DND-41 (cell line): ENCODE data around the gene WFS1.

Source experiments
- ATAC-seq: fragments of 200-7000 bp; cut with Tn5 transposase; 3 replicates; pipeline ENCODE4 v1.9.1; 2021; ENCODE audit warnings: low read depth; ENCODE audit not compliant: insufficient read depth
- DNase-seq: peaks from one replicate; pipeline ENCODE4 v3.0.0-alpha.2; 2020
- H2AFZ ChIP-seq: 2 replicates; pipeline ENCODE4 v1.6.0; 2012; ENCODE audit warnings: low read depth, low read length
- H3K27ac ChIP-seq: 2 replicates; pipeline ENCODE4 v1.5.1; 2012; ENCODE audit warnings: low read length, inconsistent platforms
- H3K27me3 ChIP-seq: fragments of 200-600 bp; sonication (generic); 2 replicates; pipeline ENCODE4 v1.6.0; 2012; ENCODE audit warnings: low read length, mild to moderate bottlenecking, inconsistent platforms; ENCODE audit not compliant: insufficient read depth, poor library complexity
- H3K36me3 ChIP-seq: 2 replicates; pipeline ENCODE4 v1.5.1; 2012; ENCODE audit warnings: low read length, inconsistent platforms; ENCODE audit not compliant: insufficient read depth
- H3K4me1 ChIP-seq: 2 replicates; pipeline ENCODE4 v1.5.1; 2012; ENCODE audit warnings: mild to moderate bottlenecking, low read length; ENCODE audit not compliant: insufficient read depth
- H3K4me2 ChIP-seq: 2 replicates; pipeline ENCODE4 v1.6.0; 2012; ENCODE audit warnings: mild to moderate bottlenecking, moderate library complexity, low read length, inconsistent platforms; ENCODE audit not compliant: insufficient read depth
- H3K4me3 ChIP-seq, 2 experiments: fragments of 200-600 bp in 1 of 2; shearing (Covaris generic) in 1 of 2; 2 replicates each; pipeline ENCODE4 v1.5.1; 2012 to 2016; ENCODE audit warnings: inconsistent platforms in 2 of 2, low read length in 2 of 2, mild to moderate bottlenecking in 2 of 2, low read depth in 1 of 2, moderate library complexity in 1 of 2
- H3K79me2 ChIP-seq: 2 replicates; pipeline ENCODE4 v1.6.0; 2012; ENCODE audit warnings: low read length, inconsistent platforms; ENCODE audit not compliant: insufficient read depth
- H3K9ac ChIP-seq: 2 replicates; pipeline ENCODE4 v1.6.0; 2012; ENCODE audit warnings: low read depth, mild to moderate bottlenecking, inconsistent platforms, low read length, moderate library complexity
- H3K9me3 ChIP-seq: 2 replicates; pipeline ENCODE4 v1.5.1; 2012; ENCODE audit warnings: low read length, moderate library complexity, mild to moderate bottlenecking, inconsistent platforms; ENCODE audit not compliant: insufficient read depth, severe bottlenecking
- H4K20me1 ChIP-seq: 2 replicates; pipeline ENCODE4 v1.6.0; 2012; ENCODE audit warnings: low read length; ENCODE audit not compliant: insufficient read depth
- EZH2 ChIP-seq: IDR thresholded peaks from 3 replicates; pipeline ENCODE4 v1.6.1; 2012; ENCODE audit warnings: borderline replicate concordance, low read depth, mild to moderate bottlenecking, moderate library complexity, low read length, inconsistent platforms; ENCODE audit not compliant: severe bottlenecking
- TF ChIP-seq, protein P1 (sequence below): IDR thresholded peaks from 2 replicates; pipeline ENCODE4 v1.5.1; 2012; ENCODE audit warnings: borderline replicate concordance, low read length, moderate library complexity, mild to moderate bottlenecking; ENCODE audit not compliant: poor library complexity, severe bottlenecking; ENCODE audit errors: extremely low read depth

Gene WFS1

DNA sequence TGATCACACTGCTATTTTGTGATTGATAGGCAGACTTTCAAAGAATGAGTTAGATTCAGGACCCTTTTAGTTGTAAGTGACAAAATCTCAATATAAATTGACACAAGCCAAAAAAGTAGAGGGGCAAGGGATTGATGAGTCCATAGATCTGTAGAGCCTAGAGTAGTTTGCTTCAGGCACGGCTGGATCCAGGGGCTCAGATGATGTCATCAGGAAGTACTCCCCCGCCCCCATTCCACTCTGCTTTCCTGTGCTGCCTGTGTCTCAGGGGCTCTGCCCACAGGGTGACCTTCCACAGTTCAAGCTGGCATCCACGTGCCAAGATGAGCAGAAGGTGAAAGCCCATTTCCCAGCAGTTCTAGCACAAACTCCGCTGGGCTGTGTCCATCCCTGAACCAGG is 13.6 kb downstream of the WFS1 start:
- no peak for DNase-seq
- ATAC-seq, result no peak
- Histone ChIP-seq H3K27me3 (no peaks in the 10 kb centered on the region), H3K4me1 (no peaks in the 10 kb centered on the region), H2AFZ (no peak overlapping the region), H4K20me1 (peaks cover 4% of the 10 kb centered on the region; the same call in 1 of the 2 replicates), H3K27ac (no peak overlapping the region), H3K4me3 (no peak overlapping the region), H3K36me3 (no peaks in the 10 kb centered on the region), H3K9me3 (no peaks in the 10 kb centered on the region), H3K4me2 (no peak overlapping the region), H3K79me2 (no peaks in the 10 kb centered on the region), H3K9ac (no peak overlapping the region)
- TF ChIP-seq, protein P1, sequence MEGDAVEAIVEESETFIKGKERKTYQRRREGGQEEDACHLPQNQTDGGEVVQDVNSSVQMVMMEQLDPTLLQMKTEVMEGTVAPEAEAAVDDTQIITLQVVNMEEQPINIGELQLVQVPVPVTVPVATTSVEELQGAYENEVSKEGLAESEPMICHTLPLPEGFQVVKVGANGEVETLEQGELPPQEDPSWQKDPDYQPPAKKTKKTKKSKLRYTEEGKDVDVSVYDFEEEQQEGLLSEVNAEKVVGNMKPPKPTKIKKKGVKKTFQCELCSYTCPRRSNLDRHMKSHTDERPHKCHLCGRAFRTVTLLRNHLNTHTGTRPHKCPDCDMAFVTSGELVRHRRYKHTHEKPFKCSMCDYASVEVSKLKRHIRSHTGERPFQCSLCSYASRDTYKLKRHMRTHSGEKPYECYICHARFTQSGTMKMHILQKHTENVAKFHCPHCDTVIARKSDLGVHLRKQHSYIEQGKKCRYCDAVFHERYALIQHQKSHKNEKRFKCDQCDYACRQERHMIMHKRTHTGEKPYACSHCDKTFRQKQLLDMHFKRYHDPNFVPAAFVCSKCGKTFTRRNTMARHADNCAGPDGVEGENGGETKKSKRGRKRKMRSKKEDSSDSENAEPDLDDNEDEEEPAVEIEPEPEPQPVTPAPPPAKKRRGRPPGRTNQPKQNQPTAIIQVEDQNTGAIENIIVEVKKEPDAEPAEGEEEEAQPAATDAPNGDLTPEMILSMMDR, result no peak
- no peak for TF ChIP-seq EZH2

DNA sequence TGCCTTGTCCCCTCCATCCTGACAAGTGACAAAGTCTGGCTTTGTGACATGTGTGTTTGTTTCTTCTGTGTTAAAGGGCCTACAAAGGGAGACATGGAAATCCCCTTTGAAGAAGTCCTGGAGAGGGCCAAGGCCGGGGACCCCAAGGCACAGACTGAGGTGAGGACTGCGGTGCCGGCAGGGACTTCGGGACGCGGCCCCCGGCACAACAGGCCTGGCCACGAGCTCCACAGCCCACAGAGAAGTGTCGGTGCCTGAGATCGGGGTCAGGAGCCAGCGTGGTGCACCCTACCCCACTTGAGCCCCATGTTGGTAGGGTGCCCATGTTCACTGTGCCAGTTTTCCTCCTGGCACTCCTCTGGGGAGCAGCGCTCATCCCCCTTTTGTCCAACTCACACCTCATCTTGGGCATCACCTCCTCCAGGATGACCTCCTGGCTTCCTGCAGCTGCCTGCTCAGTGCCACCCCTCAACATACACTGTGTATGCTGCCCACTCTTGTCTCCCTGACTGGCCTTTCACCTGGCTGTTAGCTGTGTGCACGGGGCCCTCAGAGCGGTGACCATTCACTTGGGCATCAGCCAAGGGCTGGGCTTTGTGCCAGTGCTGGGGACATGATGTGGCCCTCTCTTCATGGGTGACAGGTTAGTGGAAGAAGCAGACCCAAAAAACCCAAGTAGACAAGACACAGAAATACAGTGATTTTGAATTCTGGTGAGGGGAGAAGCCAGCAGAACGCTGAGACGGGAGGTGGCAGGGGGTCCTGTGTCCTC is 17.6 kb downstream of the WFS1 start:
- no peak overlapping the region for H3K4me2 ChIP-seq
- H3K9me3 ChIP-seq, result no peaks in the 10 kb centered on the region
- no peak overlapping the region for H3K4me3 ChIP-seq
- no peaks in the 10 kb centered on the region for H3K79me2 ChIP-seq
- H2AFZ ChIP-seq, result no peak overlapping the region
- 0 out of 2 replicates have a peak, but pooled peaks cover 4% of the 10 kb centered on the region for H4K20me1 ChIP-seq
- no peaks in the 10 kb centered on the region for H3K4me1 ChIP-seq
- no peak overlapping the region for H3K27ac ChIP-seq
- H3K27me3 ChIP-seq, result peaks cover 2% of the 10 kb centered on the region
- H3K9ac ChIP-seq, result no peak overlapping the region
- H3K36me3 ChIP-seq, result no peaks in the 10 kb centered on the region
- no peak for TF ChIP-seq EZH2
- TF ChIP-seq, protein P1, result no peak
- DNase-seq, result no peak
- no peak for ATAC-seq

DNA sequence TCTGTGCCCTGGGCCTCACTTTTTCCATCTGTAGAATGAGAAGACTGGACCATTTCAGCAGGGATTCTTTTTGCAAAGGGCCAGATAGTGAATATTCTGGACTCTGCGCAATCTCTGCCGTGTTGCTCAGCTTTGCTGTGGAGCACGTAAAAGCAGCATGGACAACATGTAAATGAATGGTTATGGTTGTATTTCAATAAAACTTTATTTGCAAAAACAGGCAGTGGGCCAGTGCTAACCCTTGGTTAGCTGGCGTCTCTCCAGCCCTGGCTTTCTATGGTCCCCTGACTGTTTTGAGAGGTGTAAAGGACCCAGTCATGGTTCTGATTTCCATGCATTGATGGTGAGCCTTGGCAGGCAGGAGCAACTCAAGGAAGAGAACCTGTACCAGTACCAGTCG is 18.7 kb downstream of the WFS1 start:
- H3K4me2 ChIP-seq, result no peak overlapping the region
- TF ChIP-seq, protein P1, result no peak
- TF ChIP-seq EZH2, result no peak
- 0 out of 2 replicates have a peak, but pooled peaks cover 4% of the 10 kb centered on the region for H4K20me1 ChIP-seq
- H3K4me3 ChIP-seq, result no peak overlapping the region
- H3K79me2 ChIP-seq, result no peaks in the 10 kb centered on the region
- ATAC-seq, result no peak
- no peak overlapping the region for H3K9ac ChIP-seq
- no peak for DNase-seq
- H2AFZ ChIP-seq, result no peak overlapping the region
- H3K27ac ChIP-seq, result no peak overlapping the region
- H3K4me1 ChIP-seq, result no peaks in the 10 kb centered on the region
- peaks cover 2% of the 10 kb centered on the region for H3K27me3 ChIP-seq
- H3K9me3 ChIP-seq, result no peaks in the 10 kb centered on the region
- H3K36me3 ChIP-seq, result no peaks in the 10 kb centered on the region
